Fibroblast of mammary gland (primary cell): ENCODE measurements around the gene ZFP69B.

Source experiments
- DNase-seq: peaks from one replicate; pipeline ENCODE4 v3.0.0-alpha.2; 2010; ENCODE audit warnings: low read depth
- H3K4me3 ChIP-seq: 2 replicates; pipeline ENCODE4 v1.5.1; 2011; ENCODE audit warnings: low read depth, mild to moderate bottlenecking, low read length, moderate library complexity; ENCODE audit not compliant: control insufficient read depth
- CTCF ChIP-seq: conservative IDR thresholded peaks from 2 replicates; pipeline ENCODE4 v1.5.1; 2011; ENCODE audit warnings: low read depth, low read length, inconsistent platforms; ENCODE audit not compliant: control insufficient read depth, insufficient read depth

Gene ZFP69B

DNA sequence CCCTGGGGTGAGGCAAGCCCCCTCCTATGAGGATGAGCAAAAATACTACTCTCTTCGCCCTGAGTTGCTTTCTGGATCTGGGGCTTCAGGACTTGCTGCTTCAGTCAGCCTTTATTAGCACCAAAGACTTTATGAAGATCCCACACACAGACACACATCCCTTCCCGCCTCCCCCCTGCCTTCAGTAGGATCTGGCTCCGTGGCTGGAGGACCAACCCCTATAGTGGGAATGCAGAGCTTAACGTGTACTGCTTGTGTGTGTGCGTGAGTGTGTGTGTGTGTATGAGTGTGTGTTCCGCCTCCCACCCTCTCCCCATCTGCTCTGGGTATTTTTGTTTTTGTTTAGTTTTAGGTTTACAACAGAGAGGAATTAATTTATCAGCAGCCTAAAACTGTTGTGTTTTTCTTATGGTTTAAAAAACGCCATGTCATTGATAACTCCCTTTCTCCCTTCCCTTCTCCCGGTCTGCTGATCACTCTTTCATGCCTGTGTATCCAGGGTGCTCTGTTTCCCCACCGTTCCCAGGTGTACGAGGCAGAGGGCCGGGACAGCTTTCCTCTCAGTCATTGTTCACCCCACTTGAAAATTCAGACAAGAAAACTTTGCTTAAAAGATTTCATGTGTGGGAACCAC is 27.5 kb upstream of the ZFP69B start:
- no peak for DNase-seq
- H3K4me3 ChIP-seq = no peak overlapping the region
- TF ChIP-seq CTCF = no peak

DNA sequence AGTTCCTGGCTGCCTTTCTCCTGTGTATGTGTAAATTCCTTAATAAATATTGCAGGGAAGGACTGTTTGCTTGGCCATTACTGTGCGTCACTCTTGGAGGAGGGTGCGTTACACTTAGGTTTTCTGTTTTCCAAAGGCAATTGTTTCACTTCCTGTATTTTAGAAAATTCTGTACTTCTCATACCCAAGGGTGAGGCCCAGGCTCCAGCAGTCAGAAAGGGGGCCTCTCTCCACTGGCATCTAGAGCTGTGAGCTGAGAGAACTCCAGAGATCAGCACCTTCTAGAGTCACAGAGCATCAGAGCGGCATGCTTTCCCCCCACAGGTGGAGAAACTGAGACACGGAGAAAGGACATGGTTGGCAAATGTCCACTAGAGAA is 27.0 kb upstream of the ZFP69B start:
- no peak for TF ChIP-seq CTCF
- DNase-seq = no peak
- H3K4me3 ChIP-seq = no peak overlapping the region

GRCh38 chr1:40423951-40424618 is 26.2 kb upstream of the ZFP69B start:
- DNase-seq = no peak
- no peak overlapping the region for H3K4me3 ChIP-seq
- TF ChIP-seq CTCF = no peak

DNA sequence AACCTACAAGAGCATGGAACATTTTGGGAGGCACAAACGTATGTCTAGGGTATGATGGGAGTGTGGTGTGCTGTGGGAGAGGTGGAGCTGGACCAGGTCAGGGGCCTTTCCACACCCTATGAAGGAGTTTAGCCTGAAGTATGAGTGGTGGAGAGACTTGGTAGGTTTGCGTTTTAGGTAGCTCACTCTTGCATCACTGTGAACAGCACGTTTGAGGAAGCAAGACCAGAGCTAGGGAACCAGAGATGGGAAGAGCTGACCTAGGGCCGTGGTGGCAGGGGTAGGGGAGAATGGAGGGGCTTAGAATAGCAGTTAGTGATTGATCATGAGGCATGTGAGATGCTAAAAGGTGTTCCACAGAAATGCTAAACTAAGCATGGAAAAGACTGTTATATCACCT is 25.1 kb upstream of the ZFP69B start:
- TF ChIP-seq CTCF = no peak
- DNase-seq = no peak

DNA sequence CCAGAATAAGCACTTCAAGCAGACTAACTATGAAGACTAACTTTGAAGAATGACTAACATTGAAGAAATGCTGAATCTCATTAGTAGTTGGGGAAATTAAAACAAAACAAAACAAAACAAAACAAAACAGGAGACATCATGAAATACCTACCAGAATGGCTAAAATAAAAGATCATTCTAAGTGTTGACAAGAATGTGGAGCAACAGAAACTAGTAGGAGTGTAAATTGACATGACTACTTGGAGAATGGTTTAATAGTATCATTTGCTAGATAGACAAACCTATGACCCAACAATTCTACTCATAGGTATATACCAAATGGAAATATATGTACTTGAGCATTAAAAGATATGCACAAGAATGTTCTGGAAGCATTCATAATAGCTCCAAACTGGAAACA is 18.9 kb upstream of the ZFP69B start:
- no peak overlapping the region for H3K4me3 ChIP-seq
- TF ChIP-seq CTCF = no peak
- no peak for DNase-seq

More for the DNA sequence above, 25.1 kb upstream of the ZFP69B start:
- no peak overlapping the region for H3K4me3 ChIP-seq

DNA sequence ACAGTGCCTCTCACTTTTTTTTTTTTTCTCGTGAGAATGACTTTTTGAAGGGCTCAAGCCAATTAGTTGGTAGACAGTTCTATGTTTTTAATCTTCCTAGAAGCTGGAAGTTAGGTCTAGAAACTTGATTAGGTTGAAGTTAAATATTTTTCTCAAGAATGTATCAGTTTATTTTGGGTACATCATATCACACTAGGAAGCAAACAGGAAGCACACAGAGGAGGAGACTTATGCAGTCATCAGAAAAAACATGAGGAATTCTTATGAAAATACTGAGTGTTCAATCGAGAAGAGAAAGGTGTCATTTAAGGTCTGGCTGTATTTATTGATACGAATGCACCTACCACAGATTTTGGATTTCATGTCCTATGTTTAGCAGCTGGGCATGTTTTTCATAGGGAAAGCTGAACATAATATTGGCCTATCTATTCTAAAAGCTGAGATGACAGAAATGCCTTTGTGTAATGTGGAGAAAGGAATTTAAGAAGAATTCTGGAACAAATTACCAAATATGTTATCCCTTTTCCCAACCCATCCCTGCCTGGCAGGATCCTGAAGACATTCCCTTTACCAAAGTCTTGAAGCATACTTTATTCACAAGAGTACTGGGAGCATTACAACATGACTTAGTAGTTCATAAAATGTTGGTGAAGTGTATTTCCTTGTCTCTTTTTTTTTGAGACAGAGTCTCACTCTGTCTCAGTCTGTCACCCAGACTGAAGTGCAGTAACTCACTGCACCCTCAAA is 17.5 kb upstream of the ZFP69B start:
- no peak for TF ChIP-seq CTCF
- no peak for DNase-seq
- no peak overlapping the region for H3K4me3 ChIP-seq
